CD4-positive, alpha-beta memory T cell (primary cell): ENCODE results near the gene PLBD2. TPM values are rescaled to one million over a fixed set of nuclear protein-coding genes. Genes with fewer than 3 reads are reported as not detected.
"Not testable (repeated sequence)": the region's sequence is repeated elsewhere in the genome, so short reads cannot be mapped to it uniquely, and the experiment has no call there.

Experiments used
- CTCF ChIA-PET: fragments of 350-600 bp; sonication (Branson Sonifier 250); formaldehyde crosslinking; loops from one replicate; lab custom pipeline; 2021; ENCODE audit warnings: inconsistent platforms; ENCODE audit not compliant: partially characterized antibody; lab: Charles Lee
- POLR2A ChIA-PET: fragments of 350-600 bp; sonication (Branson Sonifier 250); formaldehyde crosslinking; loops from one replicate; lab custom pipeline; 2021; ENCODE audit not compliant: partially characterized antibody; lab: Charles Lee
- DNase-seq, 5 donors: peaks; one replicate each; pipeline versions ENCODE4 v3.0.0 to v3.0.0-alpha.2; 2020 to 2022; ENCODE audit warnings: mixed read lengths in 1 of 5
- H3K27ac ChIP-seq: one replicate; pipeline ENCODE4 v1.7.0; 2013; ENCODE audit warnings: low read depth, low read length
- H3K27me3 ChIP-seq: 2 replicates; pipeline ENCODE4 v1.7.0; 2013; ENCODE audit warnings: mild to moderate bottlenecking, low read length, moderate library complexity; ENCODE audit not compliant: insufficient read depth
- H3K36me3 ChIP-seq: 2 replicates; pipeline ENCODE4 v1.7.0; 2013; ENCODE audit warnings: mild to moderate bottlenecking, low read length, moderate library complexity; ENCODE audit not compliant: insufficient read depth
- H3K4me1 ChIP-seq: 2 replicates; pipeline ENCODE4 v1.7.0; 2013; ENCODE audit warnings: mild to moderate bottlenecking, low read length, moderate library complexity; ENCODE audit not compliant: insufficient read depth
- H3K4me3 ChIP-seq, 2 donors: one replicate each; pipeline ENCODE4 v1.7.0; 2013; ENCODE audit warnings: low read length in 2 of 2, mild to moderate bottlenecking in 1 of 2
- H3K9me3 ChIP-seq, 2 donors: one replicate each; pipeline ENCODE4 v1.7.0; 2013; ENCODE audit warnings: low read length in 2 of 2, control low read depth in 1 of 2; ENCODE audit not compliant: control insufficient read depth in 1 of 2
- H3K27ac Mint-ChIP-seq, 7 donors: one replicate each; pipeline ENCODE4 v1.8.0; 2020 to 2021; ENCODE audit warnings: mixed read lengths in 7 of 7, mild to moderate bottlenecking in 6 of 7, inconsistent platforms in 3 of 7, moderate library complexity in 3 of 7
- H3K27me3 Mint-ChIP-seq, 2 donors: one replicate each; pipeline ENCODE4 v1.8.0; 2020 to 2021; ENCODE audit warnings: mixed read lengths in 2 of 2
- H3K36me3 Mint-ChIP-seq, 2 donors: one replicate each; pipeline ENCODE4 v1.8.0; 2020 to 2021; ENCODE audit warnings: mixed read lengths in 2 of 2, inconsistent platforms in 1 of 2, mild to moderate bottlenecking in 1 of 2
- H3K4me1 Mint-ChIP-seq, 4 donors: one replicate each; pipeline ENCODE4 v1.8.0; 2020 to 2021; ENCODE audit warnings: mixed read lengths in 4 of 4, mild to moderate bottlenecking in 1 of 4
- H3K4me3 Mint-ChIP-seq, 8 donors: one replicate each; pipeline ENCODE4 v1.8.0; 2020 to 2021; ENCODE audit warnings: mixed read lengths in 8 of 8, mild to moderate bottlenecking in 7 of 8, moderate library complexity in 6 of 8, inconsistent platforms in 3 of 8
- H3K9me3 Mint-ChIP-seq, 8 donors: one replicate each; pipeline ENCODE4 v1.8.0; 2020 to 2021; ENCODE audit warnings: mixed read lengths in 8 of 8, mild to moderate bottlenecking in 5 of 8, inconsistent platforms in 3 of 8, moderate library complexity in 1 of 8
- intact Hi-C: fragments of 100-400 bp; cut with micrococcal nuclease; formaldehyde crosslinking; loops from one replicate; pipeline ENCODE4 v1.15.1; 2023
- polyA plus RNA-seq, 2 donors: library from polyadenylated mRNA; unstranded; fragments of 300-500 nt; fragmentation: Illumina TruSeq; gene quantifications; one replicate each; pipeline ENCODE4 v1.2.3, GENCODE V29; 2021
- total RNA-seq, 2 experiments: library from RNA; stranded (reverse); gene quantifications; one replicate each; pipeline ENCODE4 v1.2.3, GENCODE V29; 2021

Gene PLBD2
- total and polyA plus RNA-seq, 4 experiments from 2014 or later: 2.2 to 18.4 (median 13.1) TPM

DNA sequence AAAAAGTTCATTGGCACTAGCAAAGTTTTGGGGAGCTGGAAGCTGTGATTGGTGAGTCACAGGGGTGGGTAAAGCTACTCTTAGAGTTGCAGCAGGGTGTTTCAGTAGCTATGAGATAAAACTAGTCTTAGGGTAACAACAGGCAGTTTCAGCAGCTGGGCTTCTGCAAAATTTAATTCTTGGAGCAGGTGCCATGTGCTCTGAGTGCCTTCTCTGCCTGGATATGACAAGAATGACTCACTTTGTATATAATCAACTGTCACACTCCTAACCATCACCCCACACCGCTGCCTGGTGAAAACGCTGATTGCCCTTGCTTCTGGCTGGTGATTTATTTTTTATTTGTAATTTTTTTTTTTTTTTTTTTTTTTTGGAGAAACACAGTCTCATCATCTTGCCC lies 10.5 kb upstream of the PLBD2 start:
- Histone ChIP-seq H3K9me3 (no peaks in the 10 kb centered on the region), H3K27ac (no peak overlapping the region), H3K36me3 (no peaks in the 10 kb centered on the region), H3K27me3 (no peaks in the 10 kb centered on the region), H3K4me3 (no peak overlapping the region), H3K4me1 (no peaks in the 10 kb centered on the region)
- Mint-ChIP-seq H3K36me3 (no peaks in the 10 kb centered on the region), H3K4me1 (no peaks in the 10 kb centered on the region), H3K9me3 (no peaks in the 10 kb centered on the region), H3K4me3 (no peak overlapping the region), H3K27ac (no peak overlapping the region), H3K27me3 (peaks cover 1 to 9% of the 10 kb centered on the region in 2 donors)
- intact Hi-C loops: no loop called here
- no peak for DNase-seq
- ChIA-PET CTCF (interaction anchor here (0.7 kb wide), 1 partner anchor 131 kb away, joined by 3 read pairs; no protein-coding TSS in a partner anchor), POLR2A (no interaction called here)

DNA sequence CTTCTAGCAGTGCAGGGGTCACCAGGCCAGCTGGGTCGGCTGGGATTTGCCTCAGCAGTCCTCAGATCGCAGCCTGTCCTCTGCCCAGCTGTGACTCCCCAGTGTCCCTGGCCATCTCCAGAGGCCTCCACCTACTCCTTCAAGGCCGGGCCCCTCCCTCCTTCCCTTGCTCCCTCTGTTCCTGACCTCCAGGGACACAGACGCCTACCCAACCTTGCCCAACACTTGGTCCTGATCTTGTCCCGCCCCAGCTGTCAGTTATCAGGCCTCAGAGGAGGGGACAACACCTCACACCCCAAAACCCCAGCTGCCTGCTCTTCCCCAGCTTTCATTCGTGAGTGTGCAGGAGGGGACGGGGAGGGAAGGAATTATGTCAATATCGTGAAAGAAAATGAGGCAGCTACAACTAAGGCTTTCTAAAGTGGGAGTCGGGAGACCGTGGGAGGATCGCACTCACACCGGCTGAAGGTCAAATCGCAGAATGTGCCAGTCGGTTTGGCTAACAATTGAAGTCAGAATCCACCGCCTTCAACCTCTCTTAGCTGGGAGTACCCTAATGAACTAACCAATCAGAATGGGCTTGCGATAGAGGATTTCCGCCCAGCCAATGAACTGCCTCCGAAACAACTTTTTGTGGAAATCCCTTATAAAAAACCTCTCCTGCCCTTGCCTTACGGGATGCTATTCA lies 9.4 kb upstream of the PLBD2 start:
- Mint-ChIP-seq H3K27ac (no peak overlapping the region), H3K4me3 (no peak overlapping the region), H3K9me3 (no peaks in the 10 kb centered on the region), H3K36me3 (no peaks in the 10 kb centered on the region), H3K4me1 (no peaks in the 10 kb centered on the region), H3K27me3 (peaks cover 1 to 9% of the 10 kb centered on the region in 2 donors)
- CTCF ChIA-PET: interaction anchor here (0.7 kb wide), 1 partner anchor 132 kb away, joined by 3 read pairs; no protein-coding TSS in a partner anchor
- POLR2A ChIA-PET: no interaction called here
- intact Hi-C loops: no loop called here
- no peaks in the 10 kb centered on the region for H3K9me3 ChIP-seq
- H3K27ac ChIP-seq: no peak overlapping the region
- DNase-seq: no peak
- H3K27me3 ChIP-seq: no peaks in the 10 kb centered on the region
- no peak overlapping the region for H3K4me3 ChIP-seq
- no peaks in the 10 kb centered on the region for H3K36me3 ChIP-seq
- H3K4me1 ChIP-seq: no peaks in the 10 kb centered on the region

DNA sequence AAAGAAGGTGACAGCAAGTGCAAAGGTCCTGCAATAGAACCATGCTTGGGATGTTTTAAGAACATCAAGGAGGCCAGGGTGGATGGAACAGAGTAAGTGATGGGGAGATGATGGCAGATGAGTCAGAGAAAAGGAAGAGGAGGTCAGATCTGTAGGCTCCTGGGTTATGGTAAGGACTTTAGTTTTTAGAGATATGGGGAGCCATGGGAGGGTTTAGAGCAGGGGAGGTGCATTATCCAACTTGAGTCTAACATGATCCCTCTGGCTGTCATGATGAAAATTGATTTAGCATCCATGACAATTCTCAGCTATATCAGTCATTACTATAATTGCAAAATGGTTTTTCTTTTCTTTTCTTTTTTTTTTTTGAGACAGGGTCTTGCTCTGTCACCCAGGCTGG lies 7.3 kb upstream of the PLBD2 start:
- Histone ChIP-seq H3K4me3 (no peak overlapping the region), H3K27ac (no peak overlapping the region), H3K9me3 (no peaks in the 10 kb centered on the region), H3K4me1 (no peaks in the 10 kb centered on the region), H3K36me3 (no peaks in the 10 kb centered on the region), H3K27me3 (no peaks in the 10 kb centered on the region)
- intact Hi-C loops: no loop called here
- DNase-seq: no peak
- peaks cover 1 to 9% of the 10 kb centered on the region in 2 donors for H3K27me3 Mint-ChIP-seq
- no peaks in the 10 kb centered on the region for H3K36me3 Mint-ChIP-seq
- no peaks in the 10 kb centered on the region for H3K9me3 Mint-ChIP-seq
- CTCF ChIA-PET: interaction anchor here (0.6 kb wide), 1 partner anchor 90 kb away, joined by 3 read pairs; no protein-coding TSS in a partner anchor
- H3K4me3 Mint-ChIP-seq: no peak overlapping the region
- no peaks in the 10 kb centered on the region for H3K4me1 Mint-ChIP-seq
- peak overlapping the region in 1 of 7 donors; percentile 85 for H3K27ac Mint-ChIP-seq
- POLR2A ChIA-PET: interaction anchor here (1.2 kb wide), 1 partner anchor 17 kb away, joined by 5 read pairs; the partner anchor contains the start of gene SLC8B1

DNA sequence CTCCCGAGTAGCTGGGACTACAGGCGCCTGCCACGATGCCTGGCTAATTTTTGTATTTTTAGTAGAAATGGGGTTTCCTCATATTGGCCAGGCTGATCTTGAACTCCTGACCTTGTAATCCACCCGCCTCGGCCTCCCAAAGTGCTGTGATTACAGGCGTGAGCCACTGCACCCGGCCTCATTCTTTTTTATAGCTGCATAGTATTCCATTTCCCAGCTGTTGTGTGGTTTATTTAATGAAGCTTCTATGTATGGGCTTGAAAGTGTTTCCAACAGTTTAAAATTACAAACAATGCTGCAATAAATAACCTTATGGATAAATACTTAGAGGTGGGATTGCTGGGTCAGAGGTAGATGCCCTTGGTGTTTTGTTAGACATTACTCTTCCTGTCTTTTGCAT lies 4.2 kb upstream of the PLBD2 start:
- peaks cover 11% of the 10 kb centered on the region for H3K4me1 ChIP-seq
- H3K9me3 ChIP-seq, H3K27me3 ChIP-seq, intact Hi-C loops, H3K4me3 ChIP-seq, H3K36me3 Mint-ChIP-seq, DNase-seq, POLR2A ChIA-PET, H3K27ac Mint-ChIP-seq, H3K36me3 ChIP-seq, H3K27me3 Mint-ChIP-seq, H3K4me3 Mint-ChIP-seq, H3K27ac ChIP-seq, H3K9me3 Mint-ChIP-seq, H3K4me1 Mint-ChIP-seq: not testable (repeated sequence)
- CTCF ChIA-PET: interaction anchor here (0.7 kb wide), 1 partner anchor 13 kb away, joined by 3 read pairs; no protein-coding TSS in a partner anchor

DNA sequence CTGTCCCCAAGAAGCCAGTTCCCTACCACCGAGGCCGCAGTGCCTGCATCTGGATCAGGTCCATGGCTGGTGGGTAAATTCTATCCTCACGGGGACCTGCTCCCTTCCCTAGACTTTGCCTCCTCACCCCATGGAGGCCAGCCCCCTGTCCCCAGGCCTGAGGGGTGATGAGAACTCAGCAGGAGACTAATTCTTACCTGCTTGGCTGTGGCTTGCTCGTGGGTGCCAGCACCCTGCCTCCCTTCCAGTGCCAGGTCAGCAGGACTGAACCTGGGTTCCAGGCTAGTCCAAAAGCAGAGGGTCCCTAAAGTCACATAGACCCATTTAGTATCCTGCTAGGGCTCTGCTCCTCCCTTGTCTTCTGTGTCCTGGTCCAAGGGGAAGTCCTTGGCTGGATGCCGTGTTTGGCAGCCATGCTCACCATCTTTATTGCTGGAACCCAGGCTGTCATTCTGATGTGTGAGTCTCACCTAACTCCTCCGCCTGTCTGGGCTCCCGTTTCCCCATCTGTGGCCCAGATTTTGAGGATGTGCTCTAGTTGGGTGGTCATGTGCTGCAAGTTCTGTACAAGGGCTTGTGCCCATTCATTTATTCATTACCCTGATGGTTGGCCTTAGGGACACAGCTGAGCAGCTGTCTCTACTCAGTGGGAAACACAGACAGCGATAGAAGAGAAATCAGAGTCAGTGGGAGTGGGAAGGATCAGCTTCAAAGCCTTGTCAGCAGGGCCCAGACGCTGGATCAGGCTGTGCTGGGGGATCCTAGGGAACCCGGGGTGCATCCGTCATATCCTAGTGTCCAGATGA lies 949 bp downstream of the PLBD2 start:
- Histone ChIP-seq H3K4me3 (peak overlapping the region; percentile 63 to 70), H3K36me3 (no peaks in the 10 kb centered on the region), H3K27me3 (no peaks in the 10 kb centered on the region), H3K9me3 (no peaks in the 10 kb centered on the region), H3K27ac (peak overlapping the region; percentile 63), H3K4me1 (peaks cover 19% of the 10 kb centered on the region)
- POLR2A ChIA-PET: interaction anchor here (1.8 kb wide), 1 partner anchor 25 kb away, joined by 9 read pairs; the partner anchor contains the start of gene SLC8B1
- Mint-ChIP-seq H3K4me1 (peaks cover 8 to 24% (median 18%) of the 10 kb centered on the region in 4 donors), H3K9me3 (peaks cover 0 to 1% (median 0%) of the 10 kb centered on the region in 8 donors), H3K27ac (peak overlapping the region; percentile 89 to 94 (median 91)), H3K4me3 (peak overlapping the region; percentile 72 to 89 (median 84)), H3K27me3 (no peaks in the 10 kb centered on the region), H3K36me3 (peaks cover 2 to 6% of the 10 kb centered on the region in 2 donors)
- DNase-seq: peak in 3 of 5 donors; percentile 6 to 51 (median 11)
- CTCF ChIA-PET: interaction anchor here (1.4 kb wide), 1 partner anchor 65 kb away, joined by 3 read pairs; no protein-coding TSS in a partner anchor
- intact Hi-C loops: no loop called here

DNA sequence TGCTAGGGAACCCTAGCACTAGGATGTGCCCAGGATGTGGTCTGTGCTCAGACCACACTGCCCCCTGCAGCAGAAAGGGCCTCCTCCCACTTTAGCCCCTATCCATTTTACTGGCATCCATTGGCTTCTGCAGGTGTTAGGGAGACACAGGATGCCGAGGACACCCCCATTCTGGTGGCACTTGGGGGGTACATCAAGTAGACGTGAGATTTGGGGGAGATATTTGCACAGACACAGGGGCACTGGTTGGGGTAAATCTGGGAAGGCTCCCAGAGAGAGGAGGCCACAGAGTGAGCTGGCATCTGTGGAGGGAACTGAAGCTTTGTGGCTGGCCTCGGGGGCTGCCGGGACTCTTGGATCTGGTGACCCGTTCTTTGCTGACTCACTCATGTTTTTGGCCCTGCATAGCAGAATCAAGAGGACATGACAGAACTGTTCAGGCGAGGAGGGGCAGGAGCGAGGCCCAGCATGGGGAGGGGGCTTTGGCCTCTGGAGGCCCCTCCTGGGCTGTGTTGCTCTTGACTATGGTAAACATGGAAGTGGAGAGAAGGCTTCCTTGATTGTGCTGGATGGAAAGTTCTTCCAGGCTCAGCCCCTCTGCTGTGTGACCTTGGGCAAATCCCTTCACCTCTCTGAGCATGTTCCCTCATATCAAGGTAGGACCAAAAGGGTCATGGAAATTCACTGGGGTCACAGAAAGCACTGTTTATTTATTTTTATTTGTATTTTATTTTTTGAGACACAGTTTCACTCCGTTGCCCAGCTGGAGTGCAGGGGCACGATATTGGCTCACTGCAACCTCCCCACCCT lies 1.8 kb downstream of the PLBD2 start:
- peaks cover 9 to 24% (median 18%) of the 10 kb centered on the region in 4 donors for H3K4me1 Mint-ChIP-seq
- H3K27ac Mint-ChIP-seq: peak overlapping the region in 5 of 7 donors; percentile 26 to 91 (median 77)
- Histone ChIP-seq H3K27me3 (no peaks in the 10 kb centered on the region), H3K9me3 (no peaks in the 10 kb centered on the region), H3K4me1 (peaks cover 19% of the 10 kb centered on the region), H3K27ac (no peak overlapping the region), H3K4me3 (no peak overlapping the region), H3K36me3 (no peaks in the 10 kb centered on the region)
- intact Hi-C loops: no loop called here
- CTCF ChIA-PET: interaction anchor here (1.4 kb wide), 1 partner anchor 65 kb away, joined by 3 read pairs; no protein-coding TSS in a partner anchor
- peak overlapping the region in 5 of 8 donors; percentile 33 to 87 (median 80) for H3K4me3 Mint-ChIP-seq
- DNase-seq: no peak
- H3K36me3 Mint-ChIP-seq: peaks cover 2 to 7% of the 10 kb centered on the region in 2 donors
- H3K27me3 Mint-ChIP-seq: no peaks in the 10 kb centered on the region
- H3K9me3 Mint-ChIP-seq: peaks cover 0 to 1% (median 0%) of the 10 kb centered on the region in 8 donors
- POLR2A ChIA-PET: no interaction called here
